ENCODE results near the gene HMGN4.

Gene HMGN4

GRCh38 chr6:26526928-26527327, 11.2 kb upstream of the HMGN4 start:
- H3K36me3 ChIP-seq (ENCODE audit: control insufficient read depth in 1 of 2, insufficient read depth in 2 of 2, low read depth in 1 of 2, low read length in 2 of 2) = no peaks in the 10 kb centered on the region
- H2BK5ac ChIP-seq (ENCODE audit: low read depth, low read length, poor library complexity, severe bottlenecking) = no peak overlapping the region
- no peak overlapping the region for H3K4me2 ChIP-seq (ENCODE audit: low read length, poor library complexity, severe bottlenecking)
- 100% methylated on average over 1 of the region's 1 CpG for WGBS
- no peaks in the 10 kb centered on the region for H3K27me3 ChIP-seq (ENCODE audit: control insufficient read depth in 1 of 2, insufficient read depth in 1 of 2, low read length in 2 of 2)
- no peak overlapping the region for H2AFZ ChIP-seq (ENCODE audit: low read depth, low read length)
- H2AK5ac ChIP-seq (ENCODE audit: low read length, severe bottlenecking) = no peak overlapping the region
- H3K9me3 ChIP-seq (ENCODE audit: control insufficient read depth, low read length) = no peaks in the 10 kb centered on the region
- H3K79me1 ChIP-seq (replicated peaks; ENCODE audit: low read length, poor library complexity, severe bottlenecking) = peaks cover 2% of the 10 kb centered on the region
- H3K23ac ChIP-seq (ENCODE audit: low read length in 2 of 2) = no peak overlapping the region
- no peak overlapping the region for H2BK120ac ChIP-seq (ENCODE audit: low read depth, low read length)
- H4K8ac ChIP-seq (ENCODE audit: low read length) = no peak overlapping the region
- no peak overlapping the region for H3K18ac ChIP-seq (ENCODE audit: low read depth in 1 of 2, low read length in 2 of 2)
- DNase-seq = no peak
- no peak overlapping the region for H3K4ac ChIP-seq (ENCODE audit: low read depth in 1 of 2, low read length in 2 of 2)
- H3K4me1 ChIP-seq (ENCODE audit: control insufficient read depth, insufficient read depth, low read depth, low read length) = peaks cover under 1% of the 10 kb centered on the region
- H4K91ac ChIP-seq (ENCODE audit: low read length) = no peak overlapping the region
- H3K14ac ChIP-seq (ENCODE audit: low read length in 2 of 2) = no peak overlapping the region
- no peak overlapping the region for H2BK12ac ChIP-seq (ENCODE audit: low read length in 2 of 2)
- no peak overlapping the region for H3K9ac ChIP-seq (ENCODE audit: low read length)
- no peak overlapping the region for H3K4me3 ChIP-seq (ENCODE audit: insufficient read depth in 1 of 2, low read depth in 1 of 2, low read length in 2 of 2)
- H3K27ac ChIP-seq (ENCODE audit: low read length, poor library complexity, severe bottlenecking) = no peak overlapping the region
- no peak overlapping the region for H2BK15ac ChIP-seq (ENCODE audit: low read depth, poor library complexity, severe bottlenecking)

- H2BK12ac ChIP-seq (ENCODE audit: low read length in 2 of 2) = no peak overlapping the region
- H3K4ac ChIP-seq (ENCODE audit: low read depth in 1 of 2, low read length in 2 of 2) = no peak overlapping the region
- H2BK120ac ChIP-seq (ENCODE audit: low read depth, low read length) = no peak overlapping the region
- H4K8ac ChIP-seq (ENCODE audit: low read length) = no peak overlapping the region
- H3K9ac ChIP-seq (ENCODE audit: low read length) = no peak overlapping the region
- DNase-seq = no peak
- H3K27me3 ChIP-seq (ENCODE audit: control insufficient read depth in 1 of 2, insufficient read depth in 1 of 2, low read length in 2 of 2) = no peaks in the 10 kb centered on the region
- no peak overlapping the region for H3K23ac ChIP-seq (ENCODE audit: low read length in 2 of 2)
- H4K91ac ChIP-seq (ENCODE audit: low read length) = no peak overlapping the region
- H3K4me1 ChIP-seq (ENCODE audit: control insufficient read depth, insufficient read depth, low read depth, low read length) = no peaks in the 10 kb centered on the region
- H3K9me3 ChIP-seq (ENCODE audit: control insufficient read depth, low read length) = no peaks in the 10 kb centered on the region
- H3K4me3 ChIP-seq (ENCODE audit: insufficient read depth in 1 of 2, low read depth in 1 of 2, low read length in 2 of 2) = no peak overlapping the region
- no peak overlapping the region for H3K18ac ChIP-seq (ENCODE audit: low read depth in 1 of 2, low read length in 2 of 2)
- H3K14ac ChIP-seq (ENCODE audit: low read length in 2 of 2) = no peak overlapping the region
- H2AK5ac ChIP-seq (ENCODE audit: low read length, severe bottlenecking) = peak overlapping the region; percentile 44
- no peak overlapping the region for H3K27ac ChIP-seq (ENCODE audit: low read length, poor library complexity, severe bottlenecking)
- H2BK15ac ChIP-seq (ENCODE audit: low read depth, poor library complexity, severe bottlenecking) = no peak overlapping the region
- 84% methylated on average over 2 of the region's 2 CpGs for WGBS
- H3K36me3 ChIP-seq (ENCODE audit: control insufficient read depth in 1 of 2, insufficient read depth in 2 of 2, low read depth in 1 of 2, low read length in 2 of 2) = no peaks in the 10 kb centered on the region
- H2BK5ac ChIP-seq (ENCODE audit: low read depth, low read length, poor library complexity, severe bottlenecking) = no peak overlapping the region
- peaks cover 2% of the 10 kb centered on the region for H3K79me1 ChIP-seq (replicated peaks; ENCODE audit: low read length, poor library complexity, severe bottlenecking)
- H2AFZ ChIP-seq (ENCODE audit: low read depth, low read length) = no peak overlapping the region
- H3K4me2 ChIP-seq (ENCODE audit: low read length, poor library complexity, severe bottlenecking) = no peak overlapping the region
These were observed 8.0 kb upstream of the HMGN4 start for GRCh38 chr6:26530203-26530602.

- Histone ChIP-seq H3K18ac (ENCODE audit: low read depth in 1 of 2, low read length in 2 of 2) (no peak overlapping the region), H3K14ac (ENCODE audit: low read length in 2 of 2) (no peak overlapping the region), H3K9me3 (ENCODE audit: control insufficient read depth, low read length) (no peaks in the 10 kb centered on the region), H3K23ac (ENCODE audit: low read length in 2 of 2) (no peak overlapping the region), H3K4me1 (ENCODE audit: control insufficient read depth, insufficient read depth, low read depth, low read length) (peaks cover 5% of the 10 kb centered on the region), H4K91ac (ENCODE audit: low read length) (no peak overlapping the region), H3K4me2 (ENCODE audit: low read length, poor library complexity, severe bottlenecking) (no peak overlapping the region), H3K4me3 (ENCODE audit: insufficient read depth in 1 of 2, low read depth in 1 of 2, low read length in 2 of 2) (no peak overlapping the region), H2AK5ac (ENCODE audit: low read length, severe bottlenecking) (peak overlapping the region; percentile 89), H3K4ac (ENCODE audit: low read depth in 1 of 2, low read length in 2 of 2) (no peak overlapping the region), H2BK15ac (ENCODE audit: low read depth, poor library complexity, severe bottlenecking) (no peak overlapping the region), H2AFZ (ENCODE audit: low read depth, low read length) (no peak overlapping the region), H2BK120ac (ENCODE audit: low read depth, low read length) (no peak overlapping the region), H2BK5ac (ENCODE audit: low read depth, low read length, poor library complexity, severe bottlenecking) (no peak overlapping the region), H3K9ac (ENCODE audit: low read length) (no peak overlapping the region), H4K8ac (ENCODE audit: low read length) (no peak overlapping the region), H3K79me1 (replicated peaks; ENCODE audit: low read length, poor library complexity, severe bottlenecking) (no peaks in the 10 kb centered on the region), H2BK12ac (ENCODE audit: low read length in 2 of 2) (no peak overlapping the region), H3K27me3 (ENCODE audit: control insufficient read depth in 1 of 2, insufficient read depth in 1 of 2, low read length in 2 of 2) (no peaks in the 10 kb centered on the region), H3K27ac (ENCODE audit: low read length, poor library complexity, severe bottlenecking) (peak overlapping the region; percentile 100), H3K36me3 (ENCODE audit: control insufficient read depth in 1 of 2, insufficient read depth in 2 of 2, low read depth in 1 of 2, low read length in 2 of 2) (no peaks in the 10 kb centered on the region)
- no peak for DNase-seq
- 100% methylated on average over 1 of the region's 1 CpG for WGBS
These were observed 6.3 kb upstream of the HMGN4 start for GRCh38 chr6:26531897-26532296.

GRCh38 chr6:26532699-26533531, 5.3 kb upstream of the HMGN4 start:
- DNase-seq = peak; percentile 94
- H2BK12ac ChIP-seq (ENCODE audit: low read length in 2 of 2) = no peak overlapping the region
- peak overlapping the region; percentile 50 to 85 for H3K4me3 ChIP-seq (ENCODE audit: insufficient read depth in 1 of 2, low read depth in 1 of 2, low read length in 2 of 2)
- under 1% methylated on average over 12 of the region's 28 CpGs for WGBS
- H3K4me1 ChIP-seq (ENCODE audit: control insufficient read depth, insufficient read depth, low read depth, low read length) = peaks cover 7% of the 10 kb centered on the region
- H3K9me3 ChIP-seq (ENCODE audit: control insufficient read depth, low read length) = no peaks in the 10 kb centered on the region
- no peaks in the 10 kb centered on the region for H3K79me1 ChIP-seq (replicated peaks; ENCODE audit: low read length, poor library complexity, severe bottlenecking)
- peak overlapping the region; percentile 84 for H4K8ac ChIP-seq (ENCODE audit: low read length)
- peak overlapping the region; percentile 99 for H2BK5ac ChIP-seq (ENCODE audit: low read depth, low read length, poor library complexity, severe bottlenecking)
- no peak overlapping the region for H3K4ac ChIP-seq (ENCODE audit: low read depth in 1 of 2, low read length in 2 of 2)
- no peaks in the 10 kb centered on the region for H3K27me3 ChIP-seq (ENCODE audit: control insufficient read depth in 1 of 2, insufficient read depth in 1 of 2, low read length in 2 of 2)
- peak overlapping the region; percentile 45 for H2BK120ac ChIP-seq (ENCODE audit: low read depth, low read length)
- no peak overlapping the region for H4K91ac ChIP-seq (ENCODE audit: low read length)
- H2BK15ac ChIP-seq (ENCODE audit: low read depth, poor library complexity, severe bottlenecking) = no peak overlapping the region
- H3K23ac ChIP-seq (ENCODE audit: low read length in 2 of 2) = no peak overlapping the region
- H2AK5ac ChIP-seq (ENCODE audit: low read length, severe bottlenecking) = peak overlapping the region; percentile 61
- H3K4me2 ChIP-seq (ENCODE audit: low read length, poor library complexity, severe bottlenecking) = peak overlapping the region; percentile 74
- H3K27ac ChIP-seq (ENCODE audit: low read length, poor library complexity, severe bottlenecking) = peak overlapping the region; percentile 100
- peak overlapping the region; percentile 56 for H2AFZ ChIP-seq (ENCODE audit: low read depth, low read length)
- no peaks in the 10 kb centered on the region for H3K36me3 ChIP-seq (ENCODE audit: control insufficient read depth in 1 of 2, insufficient read depth in 2 of 2, low read depth in 1 of 2, low read length in 2 of 2)
- no peak overlapping the region for H3K14ac ChIP-seq (ENCODE audit: low read length in 2 of 2)
- peak overlapping the region; percentile 31 to 74 for H3K18ac ChIP-seq (ENCODE audit: low read depth in 1 of 2, low read length in 2 of 2)
- peak overlapping the region; percentile 84 for H3K9ac ChIP-seq (ENCODE audit: low read length)
